Measurements from ENCODE around the gene CORO7.

GRCh38 chr16:4372001-4372577 lies 44.3 kb downstream of the CORO7 start:
- TF ChIP-seq POLR2A (IDR thresholded peaks at IDR 0.05) (no peak), POLR2AphosphoS5 (IDR thresholded peaks at IDR 0.05) (no peak)
- TF ChIP-seq, protein P1, sequence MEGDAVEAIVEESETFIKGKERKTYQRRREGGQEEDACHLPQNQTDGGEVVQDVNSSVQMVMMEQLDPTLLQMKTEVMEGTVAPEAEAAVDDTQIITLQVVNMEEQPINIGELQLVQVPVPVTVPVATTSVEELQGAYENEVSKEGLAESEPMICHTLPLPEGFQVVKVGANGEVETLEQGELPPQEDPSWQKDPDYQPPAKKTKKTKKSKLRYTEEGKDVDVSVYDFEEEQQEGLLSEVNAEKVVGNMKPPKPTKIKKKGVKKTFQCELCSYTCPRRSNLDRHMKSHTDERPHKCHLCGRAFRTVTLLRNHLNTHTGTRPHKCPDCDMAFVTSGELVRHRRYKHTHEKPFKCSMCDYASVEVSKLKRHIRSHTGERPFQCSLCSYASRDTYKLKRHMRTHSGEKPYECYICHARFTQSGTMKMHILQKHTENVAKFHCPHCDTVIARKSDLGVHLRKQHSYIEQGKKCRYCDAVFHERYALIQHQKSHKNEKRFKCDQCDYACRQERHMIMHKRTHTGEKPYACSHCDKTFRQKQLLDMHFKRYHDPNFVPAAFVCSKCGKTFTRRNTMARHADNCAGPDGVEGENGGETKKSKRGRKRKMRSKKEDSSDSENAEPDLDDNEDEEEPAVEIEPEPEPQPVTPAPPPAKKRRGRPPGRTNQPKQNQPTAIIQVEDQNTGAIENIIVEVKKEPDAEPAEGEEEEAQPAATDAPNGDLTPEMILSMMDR (IDR thresholded peaks at IDR 0.05 in 8 of 11, conservative IDR thresholded peaks at IDR 0.05 in 3 of 11): no peak
